LoVo (cell line): ENCODE results near the gene ZNF827.
"Not testable (repeated sequence)": the region's sequence is repeated elsewhere in the genome, so short reads cannot be mapped to it uniquely, and the experiment has no call there.

Experiments used
- DNase-seq: peaks from one replicate; pipeline ENCODE4 v3.0.0-alpha.2; 2016; ENCODE audit warnings: low spot score

The ZNF827 gene

DNA sequence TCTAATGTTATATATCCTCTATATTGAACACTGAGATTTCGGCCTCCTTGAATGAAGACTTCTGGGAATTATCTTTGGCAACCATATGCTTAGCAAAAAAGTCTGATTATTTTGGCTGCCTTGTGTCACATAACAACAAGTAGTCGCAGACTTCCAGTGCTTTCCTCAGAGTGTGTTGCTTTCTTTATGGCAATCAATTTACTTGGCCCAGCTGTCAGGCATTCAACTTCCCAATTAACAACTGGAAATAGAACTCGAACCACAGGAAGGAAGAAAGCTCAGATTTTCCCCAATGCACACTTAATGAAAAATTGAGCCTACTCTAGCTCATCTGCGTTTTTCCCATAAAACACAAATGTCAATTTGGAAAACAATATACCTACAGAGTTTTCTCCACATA lies 71.6 kb downstream of the ZNF827 start:
- no peak for DNase-seq

DNA sequence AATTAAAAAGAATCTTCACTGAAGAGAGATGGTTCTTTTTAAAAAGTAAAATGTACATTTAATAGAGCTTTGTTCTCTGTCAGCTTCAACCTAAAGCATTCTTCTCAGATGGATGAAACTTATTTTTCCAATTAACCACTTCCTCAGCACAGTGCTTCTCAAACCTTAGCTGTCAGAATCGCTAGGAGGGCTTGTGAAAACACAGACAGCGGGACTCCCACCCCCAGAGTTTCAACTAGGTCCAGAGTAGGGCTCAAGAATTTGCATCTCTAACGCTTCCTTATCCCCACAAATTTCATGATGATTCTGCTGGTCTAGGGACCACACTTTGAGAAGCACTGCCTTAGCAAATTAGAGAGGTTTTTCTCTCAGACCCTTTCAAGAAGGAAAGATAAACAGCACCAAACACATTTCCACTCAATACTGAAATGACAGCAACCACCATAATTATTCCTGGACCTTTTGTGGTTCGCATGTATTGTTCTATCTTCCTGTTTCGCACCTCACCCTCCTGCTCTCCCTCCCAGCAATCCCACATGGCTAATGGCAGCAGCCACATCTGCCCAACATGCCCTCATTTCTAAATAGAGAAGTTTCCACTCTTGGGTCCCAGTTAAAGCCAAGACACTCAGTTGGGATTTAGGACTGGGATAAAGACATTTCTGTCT lies 73.2 kb downstream of the ZNF827 start:
- no peak for DNase-seq

DNA sequence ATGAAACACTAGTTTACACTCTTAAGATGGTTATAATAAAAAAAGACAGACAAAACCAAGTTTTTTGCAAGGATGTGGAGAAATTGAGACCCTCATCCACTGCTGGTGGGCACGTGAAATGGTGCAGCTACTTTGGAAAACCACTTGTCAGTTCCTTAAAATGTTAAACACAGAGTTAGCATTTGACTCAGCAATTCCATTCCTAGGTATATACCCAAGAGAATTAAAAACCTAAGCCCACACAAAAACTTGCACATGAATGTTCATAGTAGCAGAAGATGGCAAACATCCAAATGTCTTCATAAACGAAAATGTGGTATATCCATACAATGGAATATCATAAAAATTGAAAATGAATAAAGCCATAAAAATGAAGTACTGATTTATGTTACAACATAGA lies 75.4 kb downstream of the ZNF827 start:
- no peak for DNase-seq

- no peak for DNase-seq
Observed at GRCh38 chr4:145861336-145862318, 77.0 kb downstream of the ZNF827 start.

DNA sequence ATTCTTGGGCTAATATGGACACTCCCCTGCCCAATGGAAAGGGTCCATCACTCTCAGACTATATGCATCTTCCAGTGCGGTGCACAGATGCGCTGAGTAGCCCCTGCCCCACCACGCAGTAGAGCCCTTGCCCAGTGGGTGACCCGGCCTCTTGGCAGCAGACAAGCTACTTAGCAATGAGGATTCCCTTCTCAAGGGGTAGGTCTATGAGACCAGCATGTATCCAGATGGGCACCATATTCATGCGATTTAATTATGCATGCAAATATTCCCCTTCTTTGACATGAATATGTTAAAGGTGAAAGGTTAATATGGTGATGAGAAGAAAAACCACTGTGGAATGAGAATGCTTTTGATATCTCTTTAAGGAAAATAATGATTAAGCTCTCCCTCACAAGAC lies 77.7 kb downstream of the ZNF827 start:
- DNase-seq: no peak

DNA sequence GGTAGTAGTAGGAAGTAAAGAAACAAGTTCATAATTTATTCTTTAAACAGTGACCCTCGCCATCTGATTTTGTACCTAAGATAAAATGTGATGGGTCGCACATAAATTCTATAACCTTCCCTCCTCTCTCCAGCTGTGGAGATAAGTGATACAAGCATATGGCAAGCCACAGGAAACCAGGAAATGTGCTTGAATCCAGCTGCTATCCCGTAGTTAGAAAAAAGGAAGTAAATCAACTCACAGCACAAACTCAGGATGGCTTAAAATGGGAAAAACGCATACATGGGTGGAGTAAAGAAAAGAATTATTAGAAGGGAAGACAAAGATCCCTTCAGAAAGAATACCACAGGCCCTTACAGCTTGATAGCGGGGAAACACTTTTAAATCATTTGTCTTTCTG lies 78.2 kb downstream of the ZNF827 start:
- no peak for DNase-seq

GRCh38 chr4:145859926-145860325 lies 78.7 kb downstream of the ZNF827 start:
- DNase-seq: no peak

DNA sequence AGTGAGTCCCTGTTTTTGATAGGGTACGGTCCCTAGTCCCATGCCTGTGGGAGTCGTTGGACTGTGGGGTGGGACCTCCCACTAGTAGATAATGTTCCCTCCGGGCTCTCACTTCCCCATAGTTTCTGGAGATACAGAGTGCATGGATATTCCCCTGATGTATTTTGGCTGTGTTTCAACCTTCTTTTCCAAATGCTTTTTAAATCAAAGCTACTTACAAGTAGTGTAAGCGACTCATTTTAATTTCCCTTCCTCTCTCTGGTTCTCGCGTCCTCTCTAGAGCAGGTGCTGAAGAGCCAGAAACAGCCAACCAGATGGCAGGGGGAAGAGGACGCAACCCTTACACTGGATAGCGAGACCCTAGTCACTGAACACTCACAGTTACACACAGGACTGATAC lies 79.2 kb downstream of the ZNF827 start:
- no peak for DNase-seq

GRCh38 chr4:145852256-145852839 lies 86.3 kb downstream of the ZNF827 start:
- no peak for DNase-seq

DNA sequence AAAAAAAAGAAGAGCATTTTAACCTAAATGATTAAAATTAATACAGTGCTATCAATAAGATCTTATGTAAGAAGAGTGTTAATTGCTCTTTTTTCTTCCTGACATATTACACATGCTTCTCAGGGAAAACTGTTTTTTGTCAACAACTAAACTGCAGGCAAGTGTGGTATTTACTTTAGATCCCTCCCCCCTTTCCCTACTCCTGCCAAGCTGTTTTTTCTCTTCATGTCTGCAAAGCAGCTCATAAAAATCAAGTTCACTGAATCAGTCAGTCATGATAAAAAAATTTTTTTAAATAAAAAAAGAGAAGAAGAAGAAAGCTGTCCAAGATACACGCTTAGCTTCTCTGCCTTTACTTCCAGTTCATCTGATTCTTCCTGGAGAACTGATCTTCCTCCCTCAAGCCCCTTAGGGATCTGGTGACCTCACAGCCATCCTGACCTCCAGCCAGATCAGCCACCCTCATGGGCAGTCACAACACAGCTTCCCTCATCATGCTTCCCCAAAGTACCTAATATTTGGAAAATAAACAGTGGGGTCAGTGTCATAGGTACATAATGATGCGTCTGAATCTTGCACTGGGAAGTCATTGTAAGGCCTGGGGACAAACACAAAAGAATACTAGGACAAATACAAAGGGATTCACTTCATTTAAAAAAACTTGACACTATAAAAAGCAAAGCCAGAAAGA lies 87.0 kb downstream of the ZNF827 start:
- no peak for DNase-seq

DNA sequence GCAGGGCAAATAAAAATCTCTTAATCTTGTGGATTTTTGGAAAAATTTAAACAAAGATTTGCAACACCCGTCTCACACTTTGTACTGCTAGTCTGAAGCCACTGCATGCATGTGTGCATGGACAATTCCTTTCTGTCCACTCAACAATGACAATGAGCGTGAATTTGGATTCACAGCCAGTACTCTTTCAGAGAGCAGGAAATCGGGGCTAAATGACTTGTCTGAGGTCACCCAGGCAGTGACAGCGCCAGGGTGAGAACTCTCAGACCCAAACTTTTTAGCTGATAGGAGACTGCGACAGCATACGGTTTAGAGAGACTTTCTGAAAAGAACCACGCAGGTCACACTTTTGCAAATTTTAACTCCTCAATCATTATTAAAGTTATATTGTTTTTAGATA lies 90.9 kb downstream of the ZNF827 start:
- no peak for DNase-seq

GRCh38 chr4:145845118-145845517 lies 93.5 kb downstream of the ZNF827 start:
- DNase-seq: no peak

GRCh38 chr4:145843639-145844038 lies 95.0 kb downstream of the ZNF827 start:
- no peak for DNase-seq

DNA sequence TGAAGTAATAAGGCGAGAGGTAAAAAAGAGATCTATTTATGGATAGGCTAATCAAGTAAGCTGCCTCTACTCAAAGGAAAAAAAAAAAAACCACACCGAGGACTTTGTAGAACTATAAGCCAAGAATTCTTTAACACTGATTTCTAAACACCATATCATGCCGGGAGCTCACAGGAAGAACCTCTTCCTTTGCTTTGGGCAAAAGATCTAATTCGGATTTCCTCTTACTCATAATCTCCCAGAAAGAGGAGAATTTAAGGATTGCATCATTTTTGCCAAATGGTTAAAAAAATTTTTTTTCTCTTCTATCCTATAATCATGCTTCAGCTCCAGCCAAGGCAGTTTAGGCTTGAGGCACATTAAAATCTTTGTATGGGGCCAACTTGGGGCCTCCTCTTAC lies 95.5 kb downstream of the ZNF827 start:
- no peak for DNase-seq

DNA sequence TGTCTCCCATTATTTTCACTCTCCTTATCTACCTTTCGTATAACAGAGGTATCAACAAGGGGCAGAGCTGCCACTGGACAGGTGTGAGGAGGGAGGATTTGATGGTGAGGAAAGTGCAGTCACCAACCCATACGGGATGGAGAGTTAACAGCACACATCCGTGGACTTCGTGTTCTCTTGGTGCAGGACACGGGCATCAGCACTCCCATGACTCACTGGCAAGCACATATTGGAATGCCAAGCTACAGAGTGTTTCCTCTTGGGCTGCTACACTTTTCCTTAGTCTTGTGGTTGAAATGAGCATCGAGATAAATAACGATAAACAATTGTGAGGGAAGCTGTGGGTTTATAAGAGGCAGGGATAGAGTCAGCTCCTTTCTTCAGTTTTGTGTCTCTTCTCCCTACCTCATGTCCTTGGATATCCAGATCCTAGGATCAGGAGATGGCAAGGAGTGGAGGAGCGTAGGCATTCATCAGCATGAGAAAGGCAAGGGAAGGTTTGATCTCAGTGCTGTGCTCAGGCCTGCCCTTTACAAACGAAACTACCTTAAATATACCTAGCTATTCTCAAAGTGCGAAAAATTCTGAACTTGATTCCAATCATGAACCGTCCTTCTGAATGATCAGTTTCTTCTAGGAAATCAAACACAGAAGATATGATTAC lies 96.3 kb downstream of the ZNF827 start:
- DNase-seq: no peak

GRCh38 chr4:145840801-145841200 lies 97.8 kb downstream of the ZNF827 start:
- no peak for DNase-seq

DNA sequence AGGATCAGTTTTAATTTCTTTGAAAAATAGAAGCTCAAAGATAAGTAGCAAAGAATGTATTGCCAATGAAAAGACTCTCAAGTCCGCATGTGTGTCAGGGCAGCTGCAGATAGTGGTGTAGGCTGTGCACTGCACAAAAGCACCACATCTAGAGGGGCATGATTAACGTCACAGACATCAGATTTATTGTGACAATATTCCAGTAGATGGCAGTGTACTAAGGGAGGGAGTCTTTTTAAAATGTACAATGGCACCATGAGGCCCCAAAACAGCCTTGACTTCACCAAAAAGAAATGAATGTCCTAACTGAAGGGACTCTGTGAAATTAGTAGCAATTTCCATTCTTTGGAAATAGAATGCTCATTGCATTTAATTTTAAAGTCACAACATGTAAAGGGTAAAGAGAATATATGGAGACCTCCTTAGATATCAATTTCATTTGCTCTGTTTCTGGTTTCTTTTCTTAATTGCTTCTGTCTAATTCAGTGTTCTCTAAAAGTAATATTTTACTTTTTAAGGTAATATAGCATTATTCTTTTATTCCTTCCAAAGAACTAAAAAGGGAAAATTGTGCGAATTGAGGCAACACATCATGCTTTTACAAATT lies 98.4 kb downstream of the ZNF827 start:
- DNase-seq: peak; percentile 33

- no peak for DNase-seq
Observed at GRCh38 chr4:145839151-145839550, 99.5 kb downstream of the ZNF827 start.

DNA sequence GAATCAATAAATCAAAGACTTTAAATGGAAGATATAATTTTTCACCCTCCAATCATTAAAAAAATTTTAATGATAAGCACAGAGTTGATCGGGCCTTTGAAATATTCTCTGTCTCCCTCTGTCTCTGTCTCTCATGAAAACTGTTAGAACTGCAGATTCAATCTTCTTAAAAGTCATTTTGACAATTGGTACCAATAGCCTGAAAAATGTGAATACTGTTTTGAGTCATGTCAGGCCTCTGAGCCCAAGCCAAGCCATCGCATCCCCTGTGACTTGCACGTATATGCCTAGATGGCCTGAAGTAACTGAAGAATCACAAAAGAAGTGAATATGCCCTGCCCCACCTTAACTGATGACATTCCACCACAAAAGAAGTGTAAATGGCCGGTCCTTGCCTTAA lies 106.2 kb downstream of the ZNF827 start:
- DNase-seq: not testable (repeated sequence)

DNA sequence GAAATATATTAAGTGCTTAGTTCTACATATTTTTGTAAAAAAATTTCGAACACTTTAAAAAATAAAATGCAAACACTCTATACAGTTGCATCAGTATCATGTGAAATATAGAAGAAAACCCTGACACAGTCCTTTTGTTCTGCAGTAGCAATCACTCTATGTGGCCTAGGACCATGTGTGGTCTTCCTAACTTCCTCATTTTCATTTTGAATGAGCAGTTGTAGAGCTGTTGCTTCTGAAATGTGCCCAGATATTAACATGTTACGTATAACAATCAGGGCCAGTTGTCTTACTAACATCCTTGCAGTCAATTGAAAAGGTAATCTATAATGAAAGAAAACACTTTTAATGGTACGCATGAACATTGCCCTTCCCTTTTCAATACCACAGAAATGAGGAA lies 107.9 kb downstream of the ZNF827 start:
- DNase-seq: no peak

GRCh38 chr4:145829629-145830395 lies 108.8 kb downstream of the ZNF827 start:
- no peak for DNase-seq
